ENCODE results near the gene MORN4.

MORN4 gene

GRCh38 chr10:97564776-97565175 lies 68.5 kb downstream of the MORN4 start:
- H3K27ac ChIP-seq, result no peak overlapping the region
- TF ChIP-seq ZFX (IDR thresholded peaks at IDR 0.05; ENCODE audit: borderline replicate concordance) (no peak), CTCF (IDR thresholded peaks at IDR 0.05) (no peak)

Data from 22Rv1 (cell line).